Pulmonary artery endothelial cell (primary cell): ENCODE measurements around the gene LAPTM5. TPM values are rescaled to one million over a fixed set of nuclear protein-coding genes. Genes with fewer than 3 reads are reported as not detected.
"Not testable (repeated sequence)": the region's sequence is repeated elsewhere in the genome, so short reads cannot be mapped to it uniquely, and the experiment has no call there.

ENCODE experiments used
- DNase-seq: peaks from one replicate; pipeline ENCODE4 v3.0.0-alpha.2; 2011; ENCODE audit warnings: low read depth, low spot score
- total RNA-seq: library from RNA; depleted of rRNA; stranded (reverse); fragments of >200 nt; gene quantifications from 2 replicates; pipeline ENCODE4 v1.2.3, GENCODE V29; 2014

LAPTM5 gene
- total RNA-seq, 1 donor from 2014 or later = 4.0 TPM

GRCh38 chr1:30771005-30771404, 13.4 kb upstream of the LAPTM5 start:
- DNase-seq = no peak

- DNase-seq = no peak
Measured at GRCh38 chr1:30770150-30770549, 12.6 kb upstream of the LAPTM5 start.

- no peak for DNase-seq
Measured at GRCh38 chr1:30768830-30769718, 11.5 kb upstream of the LAPTM5 start.

GRCh38 chr1:30768159-30768829, 10.7 kb upstream of the LAPTM5 start:
- no peak for DNase-seq

GRCh38 chr1:30766948-30767347, 9.4 kb upstream of the LAPTM5 start:
- not testable (repeated sequence) for DNase-seq

- no peak for DNase-seq
Measured at GRCh38 chr1:30765556-30766434, 8.2 kb upstream of the LAPTM5 start.

- no peak for DNase-seq
Measured at GRCh38 chr1:30764939-30765555, 7.5 kb upstream of the LAPTM5 start.

- no peak for DNase-seq
Measured at GRCh38 chr1:30764396-30764795, 6.8 kb upstream of the LAPTM5 start.

- no peak for DNase-seq
Measured at GRCh38 chr1:30763651-30764248, 6.2 kb upstream of the LAPTM5 start.

- DNase-seq = no peak
Measured at GRCh38 chr1:30762930-30763650, 5.5 kb upstream of the LAPTM5 start.

GRCh38 chr1:30762152-30762929, 4.8 kb upstream of the LAPTM5 start:
- no peak for DNase-seq

GRCh38 chr1:30761381-30762151, 4.0 kb upstream of the LAPTM5 start:
- DNase-seq = no peak

GRCh38 chr1:30760596-30761324, 3.2 kb upstream of the LAPTM5 start:
- no peak for DNase-seq

- no peak for DNase-seq
Measured at GRCh38 chr1:30759718-30760281, 2.2 kb upstream of the LAPTM5 start.

GRCh38 chr1:30758785-30759380, 1.3 kb upstream of the LAPTM5 start:
- DNase-seq = no peak

GRCh38 chr1:30758121-30758688, 631 bp upstream of the LAPTM5 start:
- DNase-seq = no peak
